PC-9 (cell line): ENCODE measurements around the gene UBE2E2.

Source experiments
- EZH2 ChIP-seq: fragments of 200-600 bp; sonication (generic); IDR thresholded peaks from 2 replicates; pipeline ENCODE4 v1.8.0; 2017; ENCODE audit warnings: antibody characterized with exemption, low read depth
- TF ChIP-seq, protein P1 (sequence below): fragments of 200-600 bp; sonication (generic); conservative IDR thresholded peaks from 2 replicates; pipeline ENCODE4 v1.6.1; 2017; ENCODE audit warnings: mixed run types, antibody characterized with exemption, mild to moderate bottlenecking, moderate library complexity

DNA sequence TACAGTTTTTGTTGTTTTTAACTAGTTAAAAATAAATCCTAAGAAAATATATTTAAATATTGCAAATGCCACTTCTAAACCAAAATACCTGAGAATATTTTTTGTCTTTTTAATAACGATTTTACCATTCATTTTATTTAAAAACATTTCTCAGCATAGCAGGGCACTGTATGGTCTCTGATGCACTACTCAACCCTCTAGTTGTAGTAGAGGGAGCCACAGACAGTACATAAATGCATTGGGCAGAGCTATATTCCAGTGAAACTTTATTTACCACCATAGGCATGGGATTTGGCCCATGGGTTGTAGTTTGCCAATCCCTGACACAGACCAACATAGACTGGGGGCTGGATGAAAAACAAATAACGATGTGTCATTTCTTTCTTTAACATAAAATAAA is 388.2 kb downstream of the UBE2E2 start:
- TF ChIP-seq, protein P1, sequence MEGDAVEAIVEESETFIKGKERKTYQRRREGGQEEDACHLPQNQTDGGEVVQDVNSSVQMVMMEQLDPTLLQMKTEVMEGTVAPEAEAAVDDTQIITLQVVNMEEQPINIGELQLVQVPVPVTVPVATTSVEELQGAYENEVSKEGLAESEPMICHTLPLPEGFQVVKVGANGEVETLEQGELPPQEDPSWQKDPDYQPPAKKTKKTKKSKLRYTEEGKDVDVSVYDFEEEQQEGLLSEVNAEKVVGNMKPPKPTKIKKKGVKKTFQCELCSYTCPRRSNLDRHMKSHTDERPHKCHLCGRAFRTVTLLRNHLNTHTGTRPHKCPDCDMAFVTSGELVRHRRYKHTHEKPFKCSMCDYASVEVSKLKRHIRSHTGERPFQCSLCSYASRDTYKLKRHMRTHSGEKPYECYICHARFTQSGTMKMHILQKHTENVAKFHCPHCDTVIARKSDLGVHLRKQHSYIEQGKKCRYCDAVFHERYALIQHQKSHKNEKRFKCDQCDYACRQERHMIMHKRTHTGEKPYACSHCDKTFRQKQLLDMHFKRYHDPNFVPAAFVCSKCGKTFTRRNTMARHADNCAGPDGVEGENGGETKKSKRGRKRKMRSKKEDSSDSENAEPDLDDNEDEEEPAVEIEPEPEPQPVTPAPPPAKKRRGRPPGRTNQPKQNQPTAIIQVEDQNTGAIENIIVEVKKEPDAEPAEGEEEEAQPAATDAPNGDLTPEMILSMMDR, result no peak
- no peak for TF ChIP-seq EZH2
